Measurements from ENCODE around the gene ERVFRD-1. TPM values are rescaled to one million over a fixed set of nuclear protein-coding genes. Genes with fewer than 3 reads are reported as not detected.

Gene ERVFRD-1, protein sequence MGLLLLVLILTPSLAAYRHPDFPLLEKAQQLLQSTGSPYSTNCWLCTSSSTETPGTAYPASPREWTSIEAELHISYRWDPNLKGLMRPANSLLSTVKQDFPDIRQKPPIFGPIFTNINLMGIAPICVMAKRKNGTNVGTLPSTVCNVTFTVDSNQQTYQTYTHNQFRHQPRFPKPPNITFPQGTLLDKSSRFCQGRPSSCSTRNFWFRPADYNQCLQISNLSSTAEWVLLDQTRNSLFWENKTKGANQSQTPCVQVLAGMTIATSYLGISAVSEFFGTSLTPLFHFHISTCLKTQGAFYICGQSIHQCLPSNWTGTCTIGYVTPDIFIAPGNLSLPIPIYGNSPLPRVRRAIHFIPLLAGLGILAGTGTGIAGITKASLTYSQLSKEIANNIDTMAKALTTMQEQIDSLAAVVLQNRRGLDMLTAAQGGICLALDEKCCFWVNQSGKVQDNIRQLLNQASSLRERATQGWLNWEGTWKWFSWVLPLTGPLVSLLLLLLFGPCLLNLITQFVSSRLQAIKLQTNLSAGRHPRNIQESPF
- not detected in 5 replicates for total RNA-seq (2022; extraction: Qiagen RNA extraction)

GRCh38 chr6:11110921-11111768 is at the start of gene ERVFRD-1:
Gene ERVFRD-1 (minus strand): TSS chr6:11111725. CDS start chr6:11105310, 6,415 bp downstream.

DNA sequence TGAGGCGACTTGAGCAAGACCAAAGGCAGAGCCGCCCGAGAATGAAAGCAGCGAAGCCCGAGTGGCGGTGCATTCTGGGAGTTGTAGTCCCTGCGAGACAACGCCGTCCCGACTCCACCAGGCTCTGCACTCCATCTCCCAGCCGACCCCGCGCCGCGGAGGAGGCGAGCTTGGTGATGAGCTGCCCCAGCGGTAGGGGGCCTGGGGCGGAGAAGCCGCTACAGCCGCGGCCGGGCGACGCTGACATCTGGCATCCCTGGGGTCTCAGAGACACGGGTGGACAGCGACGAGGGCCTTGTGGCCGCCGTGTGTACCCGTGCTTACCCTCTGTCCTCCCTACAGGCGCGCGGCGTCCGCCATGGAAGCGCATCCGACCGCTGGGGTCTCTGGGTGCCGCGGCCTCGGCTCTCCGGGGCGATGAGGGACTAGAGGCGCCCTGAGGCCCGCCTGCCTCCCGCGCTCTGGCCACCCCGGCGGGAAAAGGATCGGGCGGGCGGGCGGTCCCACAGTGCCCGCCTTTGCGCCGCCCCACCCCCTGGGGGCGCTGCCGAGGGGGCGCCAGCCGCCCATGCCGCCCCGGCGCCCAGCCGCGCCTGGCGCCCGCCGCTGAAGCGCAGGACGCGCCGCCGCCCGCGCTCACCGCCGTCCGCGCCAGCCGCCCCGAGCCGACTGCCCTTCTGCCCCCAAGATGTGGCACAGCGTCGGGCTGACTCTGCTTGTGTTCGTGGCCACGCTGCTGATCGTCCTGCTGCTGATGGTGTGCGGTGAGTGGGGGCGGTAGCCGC is 17.7 kb downstream of the ERVFRD-1 start, which contains the start of gene SMIM13:
TSS of gene SMIM13 (plus strand) at position 209 of the 785 bp plus-strand sequence. CDS start at position 689, 480 bp downstream.

Other genes starting within 250 kb of the ERVFRD-1 start
- gene GCM2, start 229.7 kb downstream of the ERVFRD-1 start, total RNA-seq (2022; extraction: Qiagen RNA extraction) = 0.03 to 0.06 TPM in 2 of 5 replicates, not detected in the others
- 2.7 to 3.4 TPM (median 2.8 TPM) in 5 replicates for gene SYCP2L, start 224.7 kb downstream of the ERVFRD-1 start, total RNA-seq (2022; extraction: Qiagen RNA extraction)
- gene ELOVL2, start 67.4 kb downstream of the ERVFRD-1 start, total RNA-seq (2022; extraction: Qiagen RNA extraction) = 5.8 to 8.0 TPM (median 6.9 TPM) in 5 replicates
- 13.4 to 17.0 TPM (median 16.3 TPM) in 5 replicates for gene SMIM13, start 17.9 kb downstream of the ERVFRD-1 start, total RNA-seq (2022; extraction: Qiagen RNA extraction)
- gene NEDD9, start 120.9 kb upstream of the ERVFRD-1 start, total RNA-seq (2022; extraction: Qiagen RNA extraction) = 30.3 to 45.7 TPM (median 40.6 TPM) in 5 replicates

All from A549 treated with CORT108297 at 1 μM for 4 hours (cell line).